Spinal cord (tissue), 10 donors: ENCODE data around the gene AUTS2. TPM values are rescaled to one million over a fixed set of nuclear protein-coding genes. Genes with fewer than 3 reads are reported as not detected.

ENCODE experiments used
- DNase-seq, 6 donors: peaks; one replicate each; pipeline versions ENCODE4 v3.0.0 to v3.0.0-alpha.2; 2013 to 2015; ENCODE audit warnings: low spot score in 6 of 6, low read depth in 4 of 6
- H3K27ac ChIP-seq: one replicate; pipeline ENCODE4 v1.5.1; 2013; ENCODE audit warnings: low read depth, low read length, control low read depth
- H3K27me3 ChIP-seq: one replicate; pipeline ENCODE4 v1.6.1; 2013; ENCODE audit warnings: low read length; ENCODE audit not compliant: control insufficient read depth, insufficient read depth
- H3K36me3 ChIP-seq: one replicate; pipeline ENCODE4 v1.6.1; 2013; ENCODE audit warnings: low read length; ENCODE audit not compliant: control insufficient read depth, insufficient read depth
- H3K4me1 ChIP-seq: one replicate; pipeline ENCODE4 v1.6.1; 2013; ENCODE audit warnings: low read length; ENCODE audit not compliant: control insufficient read depth, insufficient read depth
- H3K4me3 ChIP-seq: one replicate; pipeline ENCODE4 v1.5.1; 2013; ENCODE audit warnings: low read depth, low read length, control low read depth
- H3K9me3 ChIP-seq: one replicate; pipeline ENCODE4 v1.6.1; 2013; ENCODE audit warnings: low read length; ENCODE audit not compliant: control insufficient read depth, insufficient read depth
- WGBS: methylation state at CpG from one replicate; pipeline ENCODE4 v1.1.5; 2013; ENCODE audit warnings: missing lambda C conversion rate; ENCODE audit not compliant: insufficient coverage; 5-methylcytosine and 5-hydroxymethylcytosine counted together
- polyA plus RNA-seq, 2 donors: library from polyadenylated mRNA; unstranded; fragments of 120-200 nt; gene quantifications; one replicate each; pipeline ENCODE4 v1.2.1, GENCODE V29; 2013; ENCODE audit not compliant: insufficient read length in 2 of 2
- total RNA-seq, 2 donors: library from RNA; depleted of rRNA in 1 of 2; stranded (reverse); fragments of 120-200 nt in 1 of 2; fragments of >200 nt in 1 of 2; gene quantifications; one replicate each; pipeline versions ENCODE4 v1.2.3 to v1.2.4, GENCODE V29; 2013 to 2014
- donor health status: healthy.

AUTS2 gene
- total and polyA plus RNA-seq, 4 donors: 56.2 to 214 (median 135) TPM

DNA sequence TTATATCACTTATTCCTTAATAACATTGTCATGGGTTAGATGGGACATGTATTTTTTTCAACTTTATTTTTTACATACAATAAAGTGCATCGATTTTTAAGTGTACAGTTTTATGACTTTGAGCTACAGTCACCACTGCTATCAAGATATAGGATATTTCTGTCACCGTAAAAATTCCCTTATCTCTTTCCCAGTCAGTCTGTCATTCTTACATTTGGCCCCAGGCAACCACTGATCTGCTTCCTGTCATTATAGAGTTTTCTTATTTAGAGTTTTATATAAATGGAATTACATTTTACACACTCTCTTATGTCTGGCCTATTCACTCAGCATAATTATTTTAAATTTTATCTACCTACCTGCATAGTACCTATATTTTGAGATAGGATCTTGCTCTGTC is 145.2 kb downstream of the AUTS2 start:
- H3K36me3 ChIP-seq: no peaks in the 10 kb centered on the region
- DNase-seq: no peak
- WGBS: 100% methylated on average over 1 of the region's 2 CpGs
- H3K4me1 ChIP-seq: peaks cover 2% of the 10 kb centered on the region
- H3K27ac ChIP-seq: no peak overlapping the region
- no peaks in the 10 kb centered on the region for H3K27me3 ChIP-seq
- H3K9me3 ChIP-seq: no peaks in the 10 kb centered on the region
- no peak overlapping the region for H3K4me3 ChIP-seq

DNA sequence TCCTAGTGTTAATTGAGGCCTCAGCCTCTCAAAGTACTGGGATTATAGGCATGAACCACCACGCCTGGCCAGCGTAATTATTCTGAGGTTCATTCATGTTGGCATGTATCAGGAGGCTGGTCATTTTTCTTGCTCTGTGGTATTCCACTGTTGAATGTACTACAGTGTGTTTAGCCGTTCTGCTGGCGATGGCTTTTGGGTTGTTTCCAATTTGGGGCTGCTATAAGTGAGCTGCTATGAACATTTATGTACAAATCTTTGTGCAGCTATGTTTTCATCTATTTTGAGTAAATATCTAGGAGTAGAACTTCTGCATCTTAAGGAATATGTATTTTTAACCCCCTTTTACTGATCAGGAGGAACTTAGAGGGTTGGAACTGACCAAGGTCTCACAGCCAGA is 145.8 kb downstream of the AUTS2 start:
- Histone ChIP-seq H3K36me3 (no peaks in the 10 kb centered on the region), H3K27me3 (no peaks in the 10 kb centered on the region), H3K4me1 (peaks cover 2% of the 10 kb centered on the region), H3K4me3 (no peak overlapping the region), H3K9me3 (no peaks in the 10 kb centered on the region), H3K27ac (no peak overlapping the region)
- WGBS: 60% methylated on average over 2 of the region's 4 CpGs
- DNase-seq: no peak

DNA sequence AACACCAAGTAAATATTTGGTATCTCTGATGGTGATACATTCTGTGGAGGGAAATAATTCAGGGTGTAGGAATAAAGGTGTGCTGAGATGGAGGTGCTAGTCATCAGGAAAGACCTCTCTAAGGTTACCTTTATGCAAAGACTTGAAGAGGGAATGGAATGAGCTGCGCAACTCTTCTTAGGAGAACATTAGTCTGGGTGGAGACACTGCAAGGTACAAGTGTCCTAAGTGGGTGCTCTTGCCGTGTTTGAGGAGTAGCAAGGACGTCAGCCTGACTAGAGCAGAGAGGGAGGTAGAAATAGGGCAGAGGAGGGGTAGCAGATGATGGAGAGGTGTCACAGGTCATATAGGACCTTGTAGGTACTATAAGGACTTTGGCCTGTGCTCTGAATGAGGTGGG is 148.1 kb downstream of the AUTS2 start:
- no peak for DNase-seq
- Histone ChIP-seq H3K36me3 (no peaks in the 10 kb centered on the region), H3K27me3 (no peaks in the 10 kb centered on the region), H3K9me3 (no peaks in the 10 kb centered on the region), H3K27ac (no peak overlapping the region), H3K4me1 (peaks cover 3% of the 10 kb centered on the region), H3K4me3 (no peak overlapping the region)
- WGBS: 94% methylated on average over 3 of the region's 3 CpGs

DNA sequence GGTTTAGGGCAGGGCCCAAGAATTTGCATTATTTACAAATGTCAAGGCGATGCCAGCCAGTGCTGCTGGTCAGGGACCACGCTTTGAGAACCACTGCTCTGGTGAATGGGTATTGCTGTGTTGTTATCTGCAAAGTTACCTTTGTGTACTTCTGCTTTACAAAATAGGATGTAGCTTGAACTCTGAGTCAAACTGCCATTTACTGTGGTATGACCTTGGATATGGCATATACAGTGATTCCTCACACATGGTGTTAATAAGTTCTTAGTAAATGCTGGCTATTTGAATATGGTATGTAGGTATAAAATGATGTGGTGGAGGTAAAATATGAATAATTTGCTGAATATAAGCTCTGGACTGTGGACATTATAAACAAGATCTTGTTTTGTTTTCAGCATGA is 148.9 kb downstream of the AUTS2 start:
- H3K27me3 ChIP-seq: no peaks in the 10 kb centered on the region
- H3K4me1 ChIP-seq: peaks cover 6% of the 10 kb centered on the region
- no peaks in the 10 kb centered on the region for H3K9me3 ChIP-seq
- no peak for DNase-seq
- no peak overlapping the region for H3K4me3 ChIP-seq
- H3K27ac ChIP-seq: no peak overlapping the region
- 100% methylated on average over 2 of the region's 2 CpGs for WGBS
- H3K36me3 ChIP-seq: no peaks in the 10 kb centered on the region

DNA sequence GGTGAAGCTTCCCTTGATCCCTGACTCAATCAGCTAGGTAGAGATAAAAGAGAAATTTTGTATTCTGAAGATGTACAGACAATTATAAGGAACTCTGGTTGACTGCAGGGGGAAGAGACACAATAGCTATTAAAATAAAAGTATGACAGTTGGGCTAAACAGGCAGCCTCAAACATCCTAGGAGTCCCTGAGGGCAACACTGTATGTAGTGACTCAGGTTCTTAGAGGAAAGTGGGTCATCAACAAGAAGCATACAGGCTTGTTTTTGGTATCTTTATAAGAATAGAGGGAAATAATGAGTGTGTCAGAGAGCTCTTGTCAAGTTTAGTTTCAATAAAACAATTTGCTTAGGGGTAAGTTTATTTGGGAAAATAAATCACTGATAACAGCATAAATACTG is 150.3 kb downstream of the AUTS2 start:
- Histone ChIP-seq H3K4me1 (peaks cover 7% of the 10 kb centered on the region), H3K27ac (no peak overlapping the region), H3K4me3 (no peak overlapping the region), H3K36me3 (no peaks in the 10 kb centered on the region), H3K9me3 (no peaks in the 10 kb centered on the region), H3K27me3 (no peaks in the 10 kb centered on the region)
- DNase-seq: no peak

DNA sequence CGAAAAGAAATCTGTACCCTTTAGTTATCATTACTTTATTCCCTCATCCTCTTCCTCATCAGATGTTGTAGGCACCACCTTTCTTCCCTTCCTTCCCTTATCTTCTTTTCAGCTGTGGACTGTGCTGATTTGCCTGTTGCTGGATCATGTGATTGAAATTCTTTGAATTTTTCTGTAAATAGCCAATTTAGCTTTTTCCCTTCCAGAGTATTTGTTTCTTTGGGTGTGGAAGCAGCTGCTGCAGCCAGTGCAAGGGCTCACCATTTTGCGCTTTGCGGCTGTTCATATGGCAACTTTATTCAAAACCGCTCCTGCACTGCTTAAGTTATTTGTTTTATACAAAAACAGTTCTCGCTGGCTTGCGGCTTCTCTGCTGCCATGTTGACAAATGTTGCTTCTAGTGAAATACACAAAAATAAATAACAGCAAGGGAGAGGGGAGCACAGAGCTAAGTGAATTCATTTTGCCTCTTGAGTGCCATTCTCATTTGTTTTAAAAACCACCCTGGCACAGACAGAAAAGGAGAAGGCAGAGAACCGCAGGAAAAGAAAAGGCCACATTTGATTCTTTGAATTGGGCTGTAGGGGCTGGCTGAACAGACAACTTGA is 151.2 kb downstream of the AUTS2 start:
- Histone ChIP-seq H3K36me3 (no peaks in the 10 kb centered on the region), H3K27ac (no peak overlapping the region)
- DNase-seq: peak in 2 of 6 donors; percentile 31 to 75

DNA sequence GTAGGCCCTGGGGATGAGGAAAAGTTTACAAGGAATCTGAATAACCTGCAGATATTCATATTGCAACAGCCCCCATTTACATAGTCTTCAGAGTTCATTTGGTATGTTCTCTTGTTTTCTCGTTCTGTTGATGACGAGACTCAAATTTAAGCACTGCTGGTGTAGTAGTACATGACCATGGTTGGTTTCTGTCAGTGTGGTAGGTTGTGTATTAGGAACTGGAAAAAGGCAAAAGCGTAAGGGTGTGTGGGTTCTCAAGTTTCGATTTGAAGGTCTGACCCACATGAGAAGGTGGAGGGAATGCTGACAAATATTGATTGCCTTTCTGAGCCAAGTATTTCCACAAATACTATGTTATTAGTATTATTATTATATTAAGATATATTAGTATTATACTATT is 151.7 kb downstream of the AUTS2 start:
- no peak for DNase-seq
- no peak overlapping the region for H3K4me3 ChIP-seq
- 100% methylated on average over 1 of the region's 4 CpGs for WGBS
- H3K27ac ChIP-seq: no peak overlapping the region
- H3K27me3 ChIP-seq: no peaks in the 10 kb centered on the region
- H3K9me3 ChIP-seq: no peaks in the 10 kb centered on the region
- H3K4me1 ChIP-seq: peaks cover 7% of the 10 kb centered on the region
- H3K36me3 ChIP-seq: no peaks in the 10 kb centered on the region

More for the DNA sequence above, 151.2 kb downstream of the AUTS2 start:
- peaks cover 7% of the 10 kb centered on the region for H3K4me1 ChIP-seq
- no peaks in the 10 kb centered on the region for H3K9me3 ChIP-seq
- H3K27me3 ChIP-seq: no peaks in the 10 kb centered on the region
- 14% methylated on average over 1 of the region's 7 CpGs for WGBS
- H3K4me3 ChIP-seq: no peak overlapping the region

DNA sequence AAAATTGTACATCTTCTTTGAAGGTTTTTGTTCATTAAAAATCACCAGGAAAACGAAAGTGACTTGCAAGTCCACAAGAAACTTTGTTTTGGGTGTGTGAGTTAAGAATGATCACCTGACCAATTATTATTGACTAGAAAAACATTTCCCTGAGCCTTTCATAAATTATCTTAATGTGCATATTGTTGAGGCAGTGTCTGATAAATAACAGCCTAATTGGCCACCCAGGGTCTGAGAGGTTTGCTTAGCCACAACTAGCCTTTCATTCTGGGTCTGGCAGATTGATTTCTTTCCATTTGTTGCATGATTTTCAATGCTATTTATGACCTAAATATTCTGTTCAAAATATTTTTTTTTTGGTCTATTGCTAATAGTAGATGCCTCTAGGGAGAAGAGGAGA is 152.8 kb downstream of the AUTS2 start:
- Histone ChIP-seq H3K36me3 (no peaks in the 10 kb centered on the region), H3K9me3 (no peaks in the 10 kb centered on the region), H3K27ac (no peak overlapping the region), H3K4me1 (peaks cover 7% of the 10 kb centered on the region), H3K4me3 (no peak overlapping the region), H3K27me3 (no peaks in the 10 kb centered on the region)
- DNase-seq: no peak
- WGBS: no CpG with 5 or more reads among the region's 1 CpG

DNA sequence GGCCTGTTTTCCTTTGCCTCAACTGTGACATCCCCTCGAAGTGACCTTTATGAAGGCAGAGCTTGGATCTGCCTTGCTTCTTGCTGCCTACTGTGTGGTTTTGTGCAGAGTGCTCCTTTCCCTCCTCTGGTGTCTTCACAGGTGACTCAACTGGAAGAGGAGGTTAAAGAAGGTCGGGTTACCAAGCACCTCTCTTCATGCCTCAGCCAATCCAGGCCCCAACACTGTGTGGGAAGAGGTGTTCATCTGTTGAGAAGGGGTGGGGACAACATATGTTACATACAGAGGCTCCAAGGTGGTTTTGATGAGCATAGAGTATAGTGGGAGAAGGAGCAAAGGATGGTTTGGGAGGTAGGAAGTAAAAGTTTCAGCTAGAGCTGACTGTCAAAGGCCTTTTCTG is 155.7 kb downstream of the AUTS2 start:
- no peaks in the 10 kb centered on the region for H3K9me3 ChIP-seq
- H3K4me3 ChIP-seq: no peak overlapping the region
- no peak for DNase-seq
- H3K36me3 ChIP-seq: no peaks in the 10 kb centered on the region
- H3K27ac ChIP-seq: no peak overlapping the region
- no peaks in the 10 kb centered on the region for H3K27me3 ChIP-seq
- peaks cover 7% of the 10 kb centered on the region for H3K4me1 ChIP-seq
- 0% methylated on average over 1 of the region's 2 CpGs for WGBS

DNA sequence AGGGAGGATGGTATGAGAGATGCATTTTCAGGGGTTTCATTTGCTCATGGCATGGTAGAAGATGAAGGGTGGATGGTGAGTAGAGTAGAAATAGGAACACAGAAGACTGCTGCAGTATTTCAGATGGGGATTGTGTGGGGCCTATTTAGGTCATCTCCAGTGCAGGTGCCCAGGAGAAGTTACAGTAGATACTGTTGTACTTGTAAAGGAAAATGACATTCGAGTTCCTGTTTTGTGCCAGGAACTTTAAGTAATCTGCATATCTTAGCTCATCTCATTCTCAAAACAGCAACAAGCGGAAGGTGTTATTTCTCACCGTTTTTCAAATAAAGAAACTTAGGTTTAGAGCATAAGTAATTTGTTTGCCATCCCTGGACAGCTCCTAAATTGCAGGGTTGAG is 156.2 kb downstream of the AUTS2 start:
- no peak for DNase-seq
- WGBS: no CpG with 5 or more reads among the region's 3 CpGs
- no peak overlapping the region for H3K4me3 ChIP-seq
- H3K9me3 ChIP-seq: no peaks in the 10 kb centered on the region
- no peaks in the 10 kb centered on the region for H3K36me3 ChIP-seq
- H3K4me1 ChIP-seq: peaks cover 5% of the 10 kb centered on the region
- no peaks in the 10 kb centered on the region for H3K27me3 ChIP-seq
- no peak overlapping the region for H3K27ac ChIP-seq
